A673 (cell line): Measurements from ENCODE around the gene SLC35C1. TPM values are rescaled to one million over a fixed set of nuclear protein-coding genes. Genes with fewer than 3 reads are reported as not detected.

ENCODE experiments used
- BruUV-seq: library from RNA; stranded (reverse); fragments of 400-500 nt; replicated peaks from 2 replicates; lab custom pipeline; 2021; lab: Mats Ljungman, UMichigan
- CTCF ChIA-PET: fragments of 300-600 bp; sonication (Branson Sonifier 250); formaldehyde crosslinking; loops from one replicate; lab custom pipeline; 2022; ENCODE audit warnings: antibody characterized with exemption; lab: Charles Lee
- POLR2A ChIA-PET: fragments of 300-600 bp; sonication (Branson Sonifier 250); formaldehyde crosslinking; loops from one replicate; lab custom pipeline; 2022; ENCODE audit warnings: antibody characterized with exemption; ENCODE audit not compliant: low non-redundant PET; lab: Charles Lee
- DNase-seq: peaks from one replicate; pipeline ENCODE4 v3.0.0-alpha.2; 2015; ENCODE audit warnings: low spot score
- H3K27ac ChIP-seq: fragments of 200-600 bp; sonication (generic); 2 replicates; pipeline ENCODE4 v1.5.1; 2016; ENCODE audit warnings: mixed run types, low read depth, mild to moderate bottlenecking, mixed read lengths, antibody characterized with exemption, low read length; ENCODE audit not compliant: poor library complexity, severe bottlenecking
- H3K27me3 ChIP-seq: fragments of 200-600 bp; sonication (generic); replicated peaks from 2 replicates; pipeline ENCODE4 v1.6.1; 2017; ENCODE audit warnings: mixed run types, low read depth, mild to moderate bottlenecking, mixed read lengths, antibody characterized with exemption, low read length; ENCODE audit not compliant: insufficient read depth, poor library complexity
- H3K36me3 ChIP-seq: fragments of 200-600 bp; sonication (generic); 2 replicates; pipeline ENCODE4 v1.6.1; 2016; ENCODE audit warnings: mixed run types, mild to moderate bottlenecking, mixed read lengths, antibody characterized with exemption, low read length; ENCODE audit not compliant: insufficient read depth, poor library complexity, severe bottlenecking
- H3K4me1 ChIP-seq: fragments of 200-600 bp; sonication (generic); 2 replicates; pipeline ENCODE4 v1.6.1; 2017; ENCODE audit warnings: mixed run types, mild to moderate bottlenecking, mixed read lengths, antibody characterized with exemption, low read length; ENCODE audit not compliant: insufficient read depth, poor library complexity, severe bottlenecking
- H3K4me3 ChIP-seq: fragments of 200-600 bp; sonication (generic); 2 replicates; pipeline ENCODE4 v1.5.1; 2016; ENCODE audit warnings: low read depth, mixed run types, mild to moderate bottlenecking, mixed read lengths, low read length; ENCODE audit not compliant: poor library complexity, severe bottlenecking
- H3K9me3 ChIP-seq: fragments of 200-600 bp; sonication (generic); 2 replicates; pipeline ENCODE4 v1.6.1; 2016; ENCODE audit warnings: mixed run types, low read depth, mild to moderate bottlenecking, mixed read lengths, antibody characterized with exemption, low read length; ENCODE audit not compliant: poor library complexity, severe bottlenecking
- EZH2 ChIP-seq: fragments of 200-600 bp; sonication (generic); IDR thresholded peaks from 2 replicates; pipeline ENCODE4 v1.6.1; 2017; ENCODE audit warnings: borderline replicate concordance, low read depth, mild to moderate bottlenecking, mixed read lengths, antibody characterized with exemption, low read length; ENCODE audit not compliant: poor library complexity, severe bottlenecking
- intact Hi-C: fragments of 100-400 bp; cut with micrococcal nuclease; formaldehyde crosslinking; loops from one replicate; pipeline ENCODE4 v1.10.0; 2022; ENCODE audit not compliant: unreplicated experiment
- total RNA-seq: library from RNA; stranded (reverse); gene quantifications from 2 replicates; pipeline ENCODE4 v1.2.3, GENCODE V29; 2021
- TF ChIP-seq, protein P1 (sequence below): fragments of 300-800, 200-600 bp; sonication (generic); conservative IDR thresholded peaks from 2 replicates; pipeline ENCODE4 v1.5.1; 2017; ENCODE audit warnings: low read depth, mild to moderate bottlenecking, antibody characterized with exemption, low read length, moderate library complexity, mixed read lengths

SLC35C1 gene
- total RNA-seq, 1 experiment from 2014 or later, result 32.5 TPM

DNA sequence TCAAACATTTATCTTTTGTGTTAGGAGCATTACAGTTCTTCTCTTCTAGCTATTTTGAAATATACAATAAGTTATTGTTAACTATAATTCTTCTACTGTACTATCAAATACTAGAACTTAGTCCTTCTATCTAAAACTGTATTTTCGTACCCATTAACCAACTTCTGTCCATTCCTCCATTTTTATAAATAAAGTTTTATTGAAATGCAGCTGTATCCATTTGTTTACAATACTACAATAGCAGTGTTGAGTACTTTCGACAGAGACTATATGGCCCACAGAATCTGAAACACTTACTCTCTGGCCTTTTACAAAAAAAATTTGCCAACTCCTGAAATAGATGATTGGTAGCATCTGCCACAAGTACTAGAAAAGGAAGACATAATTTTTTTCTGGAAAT lies 4.7 kb upstream of the SLC35C1 start:
- no TSS peak for BruUV-seq
- CTCF ChIA-PET, result no interaction called here
- intact Hi-C loops, result no loop called here

DNA sequence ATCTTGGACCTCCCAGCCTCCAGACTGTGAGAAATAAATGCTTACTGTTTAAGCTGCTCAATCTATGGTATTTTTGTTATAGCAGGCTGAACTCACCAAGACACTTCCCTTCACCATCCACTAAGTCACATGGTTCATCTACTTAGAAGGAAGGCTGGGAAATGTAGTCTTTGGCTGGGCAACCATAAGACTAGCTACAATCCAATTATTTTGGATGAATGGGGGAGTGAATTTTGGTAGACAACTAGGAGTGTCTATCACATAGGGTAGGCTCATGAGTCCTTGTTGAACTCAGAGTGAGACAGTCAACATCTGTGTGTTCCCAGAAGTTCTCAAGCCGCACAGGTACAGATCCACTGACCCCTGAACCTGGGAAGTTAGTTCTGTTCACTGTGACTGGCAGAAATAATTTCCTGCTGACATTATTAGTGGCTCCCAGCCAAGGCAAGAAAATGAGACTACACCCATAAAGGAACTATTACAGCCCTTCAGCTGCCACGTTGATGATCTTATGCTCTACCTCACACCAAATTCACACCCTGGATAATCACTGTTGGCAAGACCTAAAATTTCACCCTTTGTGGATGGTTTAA lies 3.1 kb upstream of the SLC35C1 start:
- Histone ChIP-seq H3K4me3 (no peak overlapping the region), H3K27ac (no peak overlapping the region), H3K27me3 (no peaks in the 10 kb centered on the region), H3K4me1 (peaks cover 29% of the 10 kb centered on the region), H3K9me3 (no peaks in the 10 kb centered on the region), H3K36me3 (no peaks in the 10 kb centered on the region)
- peak; percentile 84 for DNase-seq
- ChIA-PET POLR2A (no interaction called here), CTCF (no interaction called here)
- no TSS peak for BruUV-seq
- no peak for TF ChIP-seq EZH2
- TF ChIP-seq, protein P1, sequence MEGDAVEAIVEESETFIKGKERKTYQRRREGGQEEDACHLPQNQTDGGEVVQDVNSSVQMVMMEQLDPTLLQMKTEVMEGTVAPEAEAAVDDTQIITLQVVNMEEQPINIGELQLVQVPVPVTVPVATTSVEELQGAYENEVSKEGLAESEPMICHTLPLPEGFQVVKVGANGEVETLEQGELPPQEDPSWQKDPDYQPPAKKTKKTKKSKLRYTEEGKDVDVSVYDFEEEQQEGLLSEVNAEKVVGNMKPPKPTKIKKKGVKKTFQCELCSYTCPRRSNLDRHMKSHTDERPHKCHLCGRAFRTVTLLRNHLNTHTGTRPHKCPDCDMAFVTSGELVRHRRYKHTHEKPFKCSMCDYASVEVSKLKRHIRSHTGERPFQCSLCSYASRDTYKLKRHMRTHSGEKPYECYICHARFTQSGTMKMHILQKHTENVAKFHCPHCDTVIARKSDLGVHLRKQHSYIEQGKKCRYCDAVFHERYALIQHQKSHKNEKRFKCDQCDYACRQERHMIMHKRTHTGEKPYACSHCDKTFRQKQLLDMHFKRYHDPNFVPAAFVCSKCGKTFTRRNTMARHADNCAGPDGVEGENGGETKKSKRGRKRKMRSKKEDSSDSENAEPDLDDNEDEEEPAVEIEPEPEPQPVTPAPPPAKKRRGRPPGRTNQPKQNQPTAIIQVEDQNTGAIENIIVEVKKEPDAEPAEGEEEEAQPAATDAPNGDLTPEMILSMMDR, result no peak
- intact Hi-C loops, result no loop called here

More for the DNA sequence above, 4.7 kb upstream of the SLC35C1 start:
- no peak for TF ChIP-seq EZH2
- TF ChIP-seq, protein P1, result no peak
- POLR2A ChIA-PET, result no interaction called here
- H3K36me3 ChIP-seq, result no peaks in the 10 kb centered on the region
- H3K4me1 ChIP-seq, result peaks cover 14% of the 10 kb centered on the region
- no peak overlapping the region for H3K27ac ChIP-seq
- no peaks in the 10 kb centered on the region for H3K9me3 ChIP-seq
- no peak for DNase-seq
- H3K4me3 ChIP-seq, result no peak overlapping the region
- no peaks in the 10 kb centered on the region for H3K27me3 ChIP-seq

DNA sequence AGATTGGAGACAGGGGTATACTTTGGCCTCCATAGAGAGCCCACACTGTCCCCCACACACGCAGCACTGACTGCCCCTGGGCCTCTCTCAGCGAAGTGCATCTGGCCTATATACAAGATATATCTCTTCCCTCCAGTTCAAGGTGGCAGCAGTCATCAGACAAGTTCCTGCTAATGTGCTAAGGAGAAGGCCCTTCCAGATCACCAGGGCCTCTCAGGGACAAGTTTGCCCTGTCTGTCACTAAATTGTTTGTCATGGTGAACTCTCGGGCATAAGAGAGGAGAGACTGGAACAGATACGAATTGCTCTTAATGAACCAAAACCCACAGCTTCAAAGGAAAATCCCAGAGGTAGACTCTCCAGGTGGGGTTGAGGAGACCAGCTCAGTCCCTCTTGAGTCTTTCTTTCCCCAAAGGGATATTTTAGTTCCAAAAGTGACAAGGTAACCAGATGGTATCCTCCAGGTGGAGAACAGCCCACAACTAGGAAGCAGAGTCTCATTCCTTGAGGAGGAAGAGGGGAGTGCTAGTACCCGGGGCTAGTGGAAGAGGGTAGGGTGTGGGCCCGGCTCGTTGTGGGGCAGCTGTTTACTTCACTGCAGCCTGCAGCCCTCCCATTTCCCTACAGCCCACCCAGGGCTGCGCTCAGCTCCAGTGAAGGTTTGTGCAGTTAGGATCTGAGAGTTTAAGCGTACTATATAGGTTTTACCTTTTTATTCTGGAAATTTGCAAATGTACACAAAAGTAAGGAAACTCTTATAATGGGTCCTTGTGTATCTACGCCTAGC lies 2.2 kb upstream of the SLC35C1 start:
- intact Hi-C loops, result no loop called here
- H3K27ac ChIP-seq, result no peak overlapping the region
- no peak overlapping the region for H3K4me3 ChIP-seq
- H3K4me1 ChIP-seq, result peaks cover 38% of the 10 kb centered on the region
- no TSS peak for BruUV-seq
- ChIA-PET CTCF (interaction anchor here (1.0 kb wide), 1 partner anchor 31 kb away, joined by 3 read pairs; no protein-coding TSS in a partner anchor), POLR2A (no interaction called here)
- H3K9me3 ChIP-seq, result no peaks in the 10 kb centered on the region
- DNase-seq, result no peak
- TF ChIP-seq, protein P1, result no peak
- no peak for TF ChIP-seq EZH2
- no peaks in the 10 kb centered on the region for H3K36me3 ChIP-seq
- H3K27me3 ChIP-seq, result no peaks in the 10 kb centered on the region
